HG03378 (cell line): ENCODE measurements around the gene FAM168B.

Source experiments
- ATAC-seq: cut with Tn5 transposase; IDR thresholded peaks from one replicate; pipeline ENCODE4 v1.9.1; 2021; ENCODE audit warnings: mild to moderate bottlenecking, moderate library complexity; ENCODE audit not compliant: unreplicated experiment

FAM168B gene

GRCh38 chr2:131027566-131028528 is 65.4 kb downstream of the FAM168B start:
- no peak for ATAC-seq

GRCh38 chr2:131026919-131027318 is 66.3 kb downstream of the FAM168B start:
- ATAC-seq: no peak

- no peak for ATAC-seq
Measured at GRCh38 chr2:131023758-131024157, 69.5 kb downstream of the FAM168B start.

GRCh38 chr2:131022731-131023130 is 70.5 kb downstream of the FAM168B start:
- ATAC-seq: no peak

- no peak for ATAC-seq
Measured at GRCh38 chr2:131016826-131017741, 76.2 kb downstream of the FAM168B start.

- ATAC-seq: no peak
Measured at GRCh38 chr2:131015764-131016163, 77.5 kb downstream of the FAM168B start.

GRCh38 chr2:131014141-131014540 is 79.1 kb downstream of the FAM168B start:
- no peak for ATAC-seq

GRCh38 chr2:131011486-131011885 is 81.8 kb downstream of the FAM168B start:
- ATAC-seq: no peak

- no peak for ATAC-seq
Measured at GRCh38 chr2:131010566-131010965, 82.7 kb downstream of the FAM168B start.

- no peak for ATAC-seq
Measured at GRCh38 chr2:131009713-131010475, 83.4 kb downstream of the FAM168B start.

- no peak for ATAC-seq
Measured at GRCh38 chr2:131008967-131009366, 84.3 kb downstream of the FAM168B start.

- no peak for ATAC-seq
Measured at GRCh38 chr2:131006561-131006960, 86.7 kb downstream of the FAM168B start.

- ATAC-seq: no peak
Measured at GRCh38 chr2:131005216-131005935, 87.9 kb downstream of the FAM168B start.

- no peak for ATAC-seq
Measured at GRCh38 chr2:131004446-131005209, 88.6 kb downstream of the FAM168B start.

GRCh38 chr2:130998561-130998960 is 94.7 kb downstream of the FAM168B start:
- no peak for ATAC-seq
